NCI-H2196 (cell line): ENCODE measurements around the gene FN1.
"Not testable (repeated sequence)": the region's sequence is repeated elsewhere in the genome, so short reads cannot be mapped to it uniquely, and the experiment has no call there.

Source experiments
- DNase-seq: peaks from one replicate; lab custom pipeline; 2025; ENCODE audit not compliant: unreplicated experiment; lab: John Stamatoyannopoulos, UW

The FN1 gene

DNA sequence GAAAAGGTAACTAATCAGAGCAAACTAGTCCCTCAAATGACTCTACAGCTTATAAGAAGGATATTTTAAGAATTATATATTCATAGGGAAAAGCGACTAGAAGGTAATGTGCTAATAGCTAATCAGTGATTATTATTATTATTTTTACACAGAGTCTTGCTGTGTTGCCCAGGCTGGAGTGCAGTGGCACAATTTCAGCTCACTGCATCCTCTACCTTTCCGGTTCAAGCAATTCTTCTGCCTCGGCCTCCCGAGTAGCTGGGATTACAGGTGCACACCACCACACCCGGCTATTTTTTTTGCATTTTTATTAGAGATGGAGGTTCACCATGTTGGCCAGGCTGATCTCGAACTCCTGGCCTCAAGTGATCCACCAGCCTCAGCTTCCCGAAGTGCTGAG is 27.4 kb downstream of the FN1 start:
- DNase-seq: not testable (repeated sequence)

DNA sequence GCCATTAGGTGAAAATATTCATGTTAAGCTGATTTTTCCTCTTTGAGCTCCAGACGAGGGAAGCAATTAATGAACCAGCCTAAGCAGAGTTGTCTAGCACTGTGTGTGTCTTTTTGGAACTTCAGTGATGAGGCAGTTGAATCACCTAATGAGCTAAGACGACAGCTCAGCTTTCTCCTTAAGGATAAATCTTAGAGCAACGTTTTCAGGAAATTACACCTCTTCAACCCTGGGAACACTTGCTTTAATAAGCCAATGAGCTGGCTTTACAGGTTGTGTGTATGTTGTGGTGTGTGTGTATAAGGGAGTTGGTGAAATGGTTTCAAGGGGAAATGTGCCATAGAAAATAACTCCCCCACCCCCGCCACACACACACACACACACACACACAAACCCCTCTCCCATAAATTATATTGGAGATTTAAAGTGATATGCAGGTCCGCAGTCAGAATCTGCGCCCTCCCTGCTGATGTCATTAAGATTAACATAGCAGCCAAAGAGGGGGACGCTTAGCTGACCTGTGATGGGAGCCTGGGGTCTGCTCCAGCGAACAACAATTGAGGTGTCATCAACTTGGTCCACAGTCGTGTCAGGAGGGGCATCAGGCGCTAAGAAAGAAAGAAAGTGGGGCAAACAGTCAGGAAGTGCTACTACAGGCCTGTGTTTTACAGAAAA is 28.1 kb downstream of the FN1 start:
- no peak for DNase-seq

GRCh38 chr2:215407061-215407460 is 28.8 kb downstream of the FN1 start:
- DNase-seq: no peak

DNA sequence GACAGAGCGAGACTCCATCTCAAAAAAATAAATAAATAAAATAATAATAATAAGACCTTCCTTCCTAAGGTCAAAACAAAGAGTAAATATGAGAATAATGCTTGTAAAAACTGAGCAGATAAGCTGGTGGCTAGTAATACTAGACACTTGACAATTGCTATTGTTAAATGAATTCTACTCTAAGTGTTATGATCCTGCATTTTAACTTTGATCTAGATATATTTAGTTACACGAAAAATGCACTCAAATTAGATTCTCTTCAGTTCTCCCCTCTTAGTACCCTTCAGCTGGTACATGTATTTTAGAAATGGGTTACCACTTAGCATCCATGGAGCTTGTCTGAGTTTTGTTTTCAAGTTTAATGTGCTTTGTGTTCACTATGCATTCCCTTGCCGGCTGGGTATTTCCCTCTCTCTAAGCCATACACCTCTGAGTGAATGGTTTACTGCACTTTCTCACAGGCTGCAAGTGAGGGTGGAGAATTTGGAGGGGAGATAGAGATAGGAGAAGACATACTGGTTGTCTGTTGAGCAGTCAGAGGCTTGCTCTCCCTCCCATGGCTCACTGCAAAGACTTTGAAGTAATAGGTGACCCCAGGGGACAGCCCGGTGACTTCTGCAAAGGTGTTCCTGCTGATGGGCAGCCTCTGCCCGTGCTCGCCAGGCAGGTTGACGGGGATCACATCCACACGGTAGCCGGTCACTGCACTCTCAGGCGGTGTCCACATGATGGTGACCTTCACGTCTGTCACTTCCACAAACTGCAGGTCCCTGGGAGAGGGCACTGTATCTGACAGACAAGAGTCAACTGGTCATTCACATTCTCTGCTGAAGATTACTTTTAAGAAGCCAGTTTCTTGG is 29.9 kb downstream of the FN1 start:
- DNase-seq: no peak

GRCh38 chr2:215404348-215405012 is 31.4 kb downstream of the FN1 start:
- DNase-seq: no peak

GRCh38 chr2:215403441-215404347 is 32.2 kb downstream of the FN1 start:
- DNase-seq: no peak

- no peak for DNase-seq
These were observed 33.9 kb downstream of the FN1 start for GRCh38 chr2:215401896-215402379.

DNA sequence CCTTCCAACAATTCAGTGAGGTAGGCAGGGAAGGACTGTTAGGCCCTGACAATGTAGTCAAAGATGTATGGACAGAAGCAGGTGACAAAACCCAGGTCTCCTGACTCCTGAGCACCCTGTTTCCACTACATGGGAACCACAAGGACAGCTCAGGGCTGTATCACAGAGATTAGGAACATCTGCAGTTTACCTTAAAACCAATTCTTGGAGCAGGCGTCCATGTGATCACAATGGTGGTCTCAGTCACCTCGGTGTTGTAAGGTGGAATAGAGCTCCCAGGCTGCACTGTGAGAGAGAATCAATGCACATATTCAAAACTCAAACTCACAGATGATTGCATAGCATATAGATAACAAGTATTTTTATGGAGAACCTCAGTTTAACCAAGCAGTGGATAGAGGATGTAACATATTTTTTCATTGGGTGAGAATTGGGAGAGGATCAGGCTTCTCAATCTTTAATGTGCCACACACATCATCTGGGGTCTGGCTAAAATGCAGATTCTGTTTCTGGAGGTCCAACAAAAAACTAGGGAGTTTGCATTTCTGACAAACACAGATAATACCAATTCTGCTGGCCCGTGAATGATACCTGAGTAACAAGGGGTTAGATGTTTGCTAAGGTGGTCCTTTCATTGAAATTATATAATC is 36.7 kb downstream of the FN1 start:
- no peak for DNase-seq

DNA sequence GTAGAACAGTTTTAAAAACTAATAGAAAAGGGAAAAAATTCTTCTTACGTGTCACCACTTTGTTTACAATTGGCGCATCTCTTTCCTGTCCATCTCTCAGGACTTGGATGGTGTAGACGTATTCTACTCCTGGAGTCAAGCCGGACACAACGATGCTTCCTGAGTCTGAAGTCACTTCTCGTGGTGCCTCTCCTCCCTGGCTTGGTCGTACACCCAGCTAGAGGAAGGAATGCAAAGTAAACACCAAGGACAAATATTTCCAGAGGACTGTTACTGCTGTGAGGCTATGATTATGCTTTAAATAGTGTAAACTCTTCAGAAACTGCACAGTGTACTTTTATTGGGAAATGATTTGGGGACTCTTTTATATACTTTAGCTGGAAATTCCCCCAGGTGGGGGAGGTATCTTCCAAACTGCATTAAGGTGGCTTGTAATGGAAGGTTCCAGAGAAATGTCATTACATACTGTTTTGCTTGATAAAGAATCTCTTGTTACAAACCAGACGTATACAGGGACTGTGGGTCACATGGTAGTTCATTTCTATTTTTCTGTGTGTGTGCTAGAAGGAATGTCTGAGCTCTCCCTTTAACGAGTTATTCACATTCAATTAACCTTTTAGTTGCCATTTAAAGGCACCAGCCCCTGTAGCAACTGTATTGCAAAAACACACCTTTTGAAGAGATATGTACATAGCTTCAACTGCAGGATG is 38.1 kb downstream of the FN1 start:
- DNase-seq: no peak

- DNase-seq: no peak
These were observed 39.1 kb downstream of the FN1 start for GRCh38 chr2:215396595-215397313.

DNA sequence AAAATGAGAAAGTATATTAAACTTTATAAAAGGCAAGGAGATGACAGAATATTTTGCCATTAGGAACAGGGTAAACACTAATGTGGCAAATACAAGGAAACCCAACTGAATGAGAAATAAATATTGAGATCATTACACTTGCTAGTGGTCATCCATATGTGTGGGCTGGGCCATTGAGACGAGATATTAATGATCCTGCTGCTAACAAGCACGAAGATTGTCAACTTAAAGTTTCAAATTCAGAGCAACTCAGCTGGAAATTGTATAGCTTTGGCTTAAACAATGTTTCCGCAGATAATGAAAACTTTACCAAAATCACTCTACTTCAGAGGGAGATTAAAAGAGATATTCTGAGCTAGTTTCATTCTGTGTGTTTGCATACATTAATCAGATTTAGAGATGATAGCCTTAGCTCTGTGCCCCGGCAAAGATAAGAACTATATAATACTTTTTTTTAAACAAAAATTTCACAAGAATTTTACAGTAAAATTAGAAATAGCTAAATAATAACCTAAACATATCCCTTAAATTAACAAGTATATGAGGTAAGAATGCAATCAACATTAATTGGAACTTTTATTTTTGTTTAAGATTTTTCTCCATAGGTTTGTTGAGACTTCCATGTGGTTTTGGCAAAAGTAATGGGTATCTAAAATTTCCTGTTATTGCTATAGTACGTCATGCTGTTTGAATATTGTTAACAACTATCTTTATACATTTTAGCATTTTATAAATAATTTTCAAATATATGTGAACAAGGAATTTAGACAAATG is 40.0 kb downstream of the FN1 start:
- DNase-seq: no peak

DNA sequence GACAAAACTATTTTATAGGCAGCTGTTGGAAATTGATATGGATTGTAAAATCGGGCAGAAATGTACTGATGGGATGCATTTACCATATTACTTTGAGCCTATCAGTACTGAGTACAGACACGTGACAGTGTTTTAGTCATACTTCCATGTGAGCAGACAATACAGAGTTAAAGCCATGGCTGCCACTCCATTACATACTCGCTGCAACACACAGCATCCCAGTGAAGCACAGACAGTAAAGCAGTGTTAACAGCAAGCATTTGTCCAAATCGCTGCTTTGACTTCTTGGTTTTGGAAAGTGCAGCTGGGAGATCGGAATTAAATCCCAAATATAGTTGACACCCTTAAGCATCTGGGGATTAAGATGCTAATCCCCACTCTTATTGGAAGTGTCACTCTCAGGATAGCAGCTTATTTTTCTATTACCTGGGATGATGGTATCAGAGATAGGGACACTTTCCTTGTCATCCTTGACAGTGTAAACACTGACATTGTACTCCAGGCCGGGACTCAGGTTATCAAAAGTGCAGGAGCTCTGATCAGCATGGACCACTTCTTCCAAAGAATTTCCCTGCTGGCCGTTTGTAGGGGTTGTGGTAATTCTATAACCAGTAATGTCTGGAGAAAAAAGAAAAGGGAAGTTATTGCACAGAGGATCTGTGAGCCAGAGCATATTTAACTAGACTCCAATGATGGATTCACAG is 41.6 kb downstream of the FN1 start:
- DNase-seq: no peak

DNA sequence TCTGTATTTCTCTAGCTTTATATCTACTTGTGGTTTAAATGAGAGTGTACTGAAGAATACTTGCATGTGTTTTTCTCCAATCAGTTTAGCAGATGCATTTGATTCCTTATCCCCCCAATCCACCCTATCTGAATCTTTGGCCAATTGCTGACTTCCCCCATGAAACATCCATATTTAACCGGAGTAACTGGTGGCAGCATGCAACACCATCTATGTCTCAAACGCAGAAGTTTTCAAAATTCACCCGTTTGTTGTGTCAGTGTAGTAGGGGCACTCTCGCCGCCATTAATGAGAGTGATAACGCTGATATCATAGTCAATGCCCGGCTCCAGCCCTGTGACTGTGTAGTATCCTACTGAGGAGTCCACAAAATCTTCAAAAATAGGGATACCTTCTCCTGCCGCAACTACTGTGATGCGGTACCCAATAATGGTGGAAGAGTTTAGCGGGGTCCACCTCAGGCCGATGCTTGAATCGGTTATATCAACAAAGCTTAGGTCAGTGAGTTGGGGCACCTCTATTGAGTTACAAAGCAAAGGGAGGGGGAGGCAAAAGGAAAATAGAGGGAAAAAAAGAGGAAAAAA is 43.1 kb downstream of the FN1 start:
- no peak for DNase-seq

DNA sequence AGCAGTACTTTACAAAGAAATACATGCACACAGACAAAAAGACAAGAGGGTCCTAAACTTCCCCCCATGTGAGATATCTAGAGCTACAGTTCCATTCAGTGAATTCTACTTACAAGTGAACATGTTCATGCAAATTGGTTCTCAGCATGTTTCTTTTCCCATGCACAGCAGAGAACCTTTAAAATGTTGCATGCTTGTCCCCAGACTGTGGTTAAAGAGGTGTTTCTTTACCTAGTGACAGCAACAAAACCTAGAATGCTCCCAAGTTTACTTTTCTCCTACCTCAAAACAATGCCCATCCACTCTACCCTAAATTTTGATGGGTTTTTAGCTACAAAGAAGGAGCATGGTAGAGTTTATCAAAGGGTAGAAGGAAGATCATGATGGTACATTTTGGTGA is 43.7 kb downstream of the FN1 start:
- no peak for DNase-seq

- DNase-seq: no peak
These were observed 44.3 kb downstream of the FN1 start for GRCh38 chr2:215391531-215391930.

- no peak for DNase-seq
These were observed 45.3 kb downstream of the FN1 start for GRCh38 chr2:215390550-215390913.

DNA sequence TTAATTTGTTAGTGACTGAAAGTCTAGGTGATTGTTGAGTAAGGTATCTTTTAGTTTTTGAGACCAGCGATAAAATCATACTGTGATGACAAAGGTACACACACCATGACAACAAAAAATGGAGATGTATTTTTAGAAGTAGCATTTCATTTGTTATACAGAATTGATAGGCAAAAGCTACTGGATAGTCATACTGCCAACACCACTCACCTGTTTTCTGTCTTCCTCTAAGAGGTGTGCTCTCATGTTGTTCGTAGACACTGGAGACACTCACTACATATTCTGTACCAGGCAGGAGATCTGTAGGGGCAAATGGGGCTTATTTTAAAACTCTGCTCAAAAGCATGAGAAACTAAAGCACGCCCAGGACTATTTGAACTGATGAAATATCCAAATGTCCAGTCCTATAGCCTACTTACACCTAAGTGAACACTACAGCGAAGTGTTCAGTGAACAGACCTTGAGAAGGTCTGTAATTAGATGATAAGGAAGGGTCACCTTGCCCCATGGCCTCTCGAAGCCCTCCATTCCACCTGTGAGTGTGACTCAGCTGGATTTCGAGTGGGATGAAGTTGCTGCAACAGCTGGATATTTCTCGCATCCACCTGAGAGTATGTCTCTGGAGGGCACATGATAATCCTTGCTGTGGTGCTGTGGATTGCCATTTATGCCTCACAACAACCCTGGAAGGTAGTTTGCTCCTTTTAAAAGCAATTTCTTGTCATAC is 47.7 kb downstream of the FN1 start:
- DNase-seq: no peak
